Measurements from ENCODE around the gene ARRDC2. TPM values are rescaled to one million over a fixed set of nuclear protein-coding genes. Genes with fewer than 3 reads are reported as not detected.

Gene ARRDC2
- total RNA-seq, 1 donor: 15.9 TPM

GRCh38 chr19:17989425-17990094 lies 18.4 kb upstream of the ARRDC2 start:
- TF ChIP-seq, protein P1, sequence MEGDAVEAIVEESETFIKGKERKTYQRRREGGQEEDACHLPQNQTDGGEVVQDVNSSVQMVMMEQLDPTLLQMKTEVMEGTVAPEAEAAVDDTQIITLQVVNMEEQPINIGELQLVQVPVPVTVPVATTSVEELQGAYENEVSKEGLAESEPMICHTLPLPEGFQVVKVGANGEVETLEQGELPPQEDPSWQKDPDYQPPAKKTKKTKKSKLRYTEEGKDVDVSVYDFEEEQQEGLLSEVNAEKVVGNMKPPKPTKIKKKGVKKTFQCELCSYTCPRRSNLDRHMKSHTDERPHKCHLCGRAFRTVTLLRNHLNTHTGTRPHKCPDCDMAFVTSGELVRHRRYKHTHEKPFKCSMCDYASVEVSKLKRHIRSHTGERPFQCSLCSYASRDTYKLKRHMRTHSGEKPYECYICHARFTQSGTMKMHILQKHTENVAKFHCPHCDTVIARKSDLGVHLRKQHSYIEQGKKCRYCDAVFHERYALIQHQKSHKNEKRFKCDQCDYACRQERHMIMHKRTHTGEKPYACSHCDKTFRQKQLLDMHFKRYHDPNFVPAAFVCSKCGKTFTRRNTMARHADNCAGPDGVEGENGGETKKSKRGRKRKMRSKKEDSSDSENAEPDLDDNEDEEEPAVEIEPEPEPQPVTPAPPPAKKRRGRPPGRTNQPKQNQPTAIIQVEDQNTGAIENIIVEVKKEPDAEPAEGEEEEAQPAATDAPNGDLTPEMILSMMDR (IDR thresholded peaks at IDR 0.05; ENCODE audit: extremely low read depth, low read depth, low read length): no peak

DNA sequence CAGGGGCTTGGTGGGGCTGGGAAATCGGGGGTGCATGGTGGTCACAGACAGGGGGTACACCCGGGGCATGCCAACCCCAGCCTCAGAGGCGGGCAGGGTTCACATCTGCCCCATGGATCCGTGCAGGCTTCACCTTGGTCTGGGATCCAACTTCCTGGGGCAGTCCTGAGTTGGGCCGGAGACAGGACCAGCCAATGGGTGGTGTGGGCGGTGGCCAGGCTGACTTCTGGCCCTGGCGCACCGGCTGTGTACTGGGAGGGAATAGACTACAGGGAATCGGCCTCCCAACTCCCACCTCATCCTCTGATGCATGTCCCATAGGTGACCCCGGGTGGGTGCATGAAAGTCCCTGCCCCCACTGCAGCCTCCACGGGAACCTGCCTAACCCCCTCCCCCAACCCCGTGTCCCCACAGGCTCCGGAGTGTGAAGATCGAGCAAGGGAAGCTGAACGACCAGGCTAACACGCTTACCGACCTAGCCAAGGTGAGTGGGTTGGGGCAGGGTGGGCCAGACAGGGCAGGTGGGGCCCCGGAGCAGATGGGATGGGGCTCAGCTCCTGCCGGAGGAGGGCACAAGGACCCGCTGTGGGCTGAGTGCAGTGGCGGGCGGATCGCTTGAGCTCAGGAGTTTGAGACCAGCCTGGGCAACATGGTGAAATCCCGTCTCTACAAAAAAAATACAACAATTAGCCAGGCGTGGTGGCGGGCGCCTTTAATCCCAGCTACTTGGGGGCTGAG lies 14.7 kb upstream of the ARRDC2 start:
- H3K4me3 ChIP-seq (ENCODE audit: insufficient read depth, low read length): no peak overlapping the region
- no peaks in the 10 kb centered on the region for H3K4me1 ChIP-seq (ENCODE audit: insufficient read depth, low read length)
- H3K27ac ChIP-seq (ENCODE audit: low read depth, low read length): no peak overlapping the region
- H4K20me1 ChIP-seq (ENCODE audit: insufficient read depth, low read length): no peaks in the 10 kb centered on the region
- no peaks in the 10 kb centered on the region for H3K36me3 ChIP-seq (ENCODE audit: insufficient read depth, low read length)
- no peaks in the 10 kb centered on the region for H3K27me3 ChIP-seq (ENCODE audit: insufficient read depth, low read length)
- TF ChIP-seq, protein P1 (IDR thresholded peaks at IDR 0.05; ENCODE audit: extremely low read depth, low read depth, low read length): no peak
- no peak overlapping the region for H3K4me2 ChIP-seq (ENCODE audit: insufficient read depth, low read length)
- no peaks in the 10 kb centered on the region for H3K9me3 ChIP-seq (ENCODE audit: low read depth, low read length)
- DNase-seq (ENCODE audit: insufficient read length, low spot score, missing footprints): peak; percentile 60
- H2AFZ ChIP-seq (ENCODE audit: low read length): no peak overlapping the region
- H3K79me2 ChIP-seq (ENCODE audit: insufficient read depth, low read length): no peaks in the 10 kb centered on the region

More at GRCh38 chr19:17989425-17990094, 18.4 kb upstream of the ARRDC2 start:
- Histone ChIP-seq H3K4me3 (ENCODE audit: insufficient read depth, low read length) (no peak overlapping the region), H3K27ac (ENCODE audit: low read depth, low read length) (no peak overlapping the region), H3K4me2 (ENCODE audit: insufficient read depth, low read length) (no peak overlapping the region), H3K4me1 (ENCODE audit: insufficient read depth, low read length) (no peaks in the 10 kb centered on the region), H3K9me3 (ENCODE audit: low read depth, low read length) (no peaks in the 10 kb centered on the region), H3K36me3 (ENCODE audit: insufficient read depth, low read length) (no peaks in the 10 kb centered on the region), H2AFZ (ENCODE audit: low read length) (no peak overlapping the region), H3K79me2 (ENCODE audit: insufficient read depth, low read length) (no peaks in the 10 kb centered on the region), H4K20me1 (ENCODE audit: insufficient read depth, low read length) (no peaks in the 10 kb centered on the region), H3K27me3 (ENCODE audit: insufficient read depth, low read length) (no peaks in the 10 kb centered on the region)
- DNase-seq (ENCODE audit: insufficient read length, low spot score, missing footprints): peak; percentile 34

DNA sequence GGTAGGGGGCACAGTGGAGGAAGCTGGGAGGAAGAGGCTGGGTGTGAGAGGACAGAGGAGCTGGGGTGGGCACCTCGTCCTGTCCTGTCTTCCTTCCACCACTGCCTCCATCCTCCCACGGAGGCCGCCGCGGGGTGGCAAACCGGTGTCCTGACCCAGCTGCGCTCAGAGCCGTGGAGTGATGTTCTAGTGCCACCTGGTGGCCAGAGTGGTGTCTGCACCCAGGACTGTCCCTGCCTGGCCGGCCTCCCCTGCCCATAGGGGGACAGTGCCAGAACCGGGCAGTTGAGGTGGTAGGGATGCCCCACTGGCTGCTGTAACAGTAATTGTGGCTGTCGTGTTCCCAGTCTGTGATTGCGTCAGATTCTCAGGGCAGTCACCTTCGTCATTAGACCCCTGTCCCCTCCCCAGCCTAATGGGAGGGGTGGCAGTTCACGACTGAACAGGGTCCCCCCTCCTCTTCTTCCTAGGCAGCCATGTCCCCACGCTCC lies 11.1 kb upstream of the ARRDC2 start:
- no peaks in the 10 kb centered on the region for H3K27me3 ChIP-seq (ENCODE audit: insufficient read depth, low read length)
- peak overlapping the region; percentile 19 for H3K4me2 ChIP-seq (ENCODE audit: insufficient read depth, low read length)
- DNase-seq (ENCODE audit: insufficient read length, low spot score, missing footprints): peak; percentile 99
- H3K9me3 ChIP-seq (ENCODE audit: low read depth, low read length): no peaks in the 10 kb centered on the region
- peaks cover 2% of the 10 kb centered on the region for H4K20me1 ChIP-seq (ENCODE audit: insufficient read depth, low read length)
- no peaks in the 10 kb centered on the region for H3K36me3 ChIP-seq (ENCODE audit: insufficient read depth, low read length)
- TF ChIP-seq, protein P1 (IDR thresholded peaks at IDR 0.05; ENCODE audit: extremely low read depth, low read depth, low read length): peak; percentile 93
- H3K79me2 ChIP-seq (ENCODE audit: insufficient read depth, low read length): peaks cover 9% of the 10 kb centered on the region
- H2AFZ ChIP-seq (ENCODE audit: low read length): no peak overlapping the region
- H3K27ac ChIP-seq (ENCODE audit: low read depth, low read length): no peak overlapping the region
- peaks cover 6% of the 10 kb centered on the region for H3K4me1 ChIP-seq (ENCODE audit: insufficient read depth, low read length)
- no peak overlapping the region for H3K4me3 ChIP-seq (ENCODE audit: insufficient read depth, low read length)
